ENCODE results near the gene ATXN2L. TPM values are rescaled to one million over a fixed set of nuclear protein-coding genes. Genes with fewer than 3 reads are reported as not detected.
A peak's percentile ranks its signal among the peaks of the same experiment; 100 is the strongest.

Gene ATXN2L
- total and polyA plus RNA-seq, 2 of the 13 experiments (the other 11 are each of a cell fraction or from before 2014, with no cell fraction given) = 40.8 to 55.1 TPM

GRCh38 chr16:28822520-28823290, at the start of gene ATXN2L (continued):
- peak; percentile 90 for TF ChIP-seq CREB1 (IDR thresholded peaks at IDR 0.05)
- peak; percentile 94 for TF ChIP-seq CREB1 (CRISPR knock-in tag; IDR thresholded peaks at IDR 0.05)
- no peak for TF ChIP-seq SUZ12 (IDR thresholded peaks at IDR 0.05; ENCODE audit: low read depth, low read length)
- no peak for TF ChIP-seq CENPX (CRISPR knock-in tag; IDR thresholded peaks at IDR 0.05)
- TF ChIP-seq, protein P1, sequence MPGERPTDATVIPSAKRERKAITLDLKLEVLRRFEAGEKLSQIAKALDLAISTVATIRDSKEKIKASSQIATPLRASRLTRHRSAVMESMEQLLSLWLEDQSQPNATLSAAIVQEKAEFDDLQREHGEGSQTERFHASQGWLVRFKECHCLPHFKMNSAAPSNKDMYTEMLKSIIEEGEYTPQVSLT (CRISPR knock-in tag; IDR thresholded peaks at IDR 0.05; ENCODE audit: borderline replicate concordance, low read depth) = no peak
- peak; percentile 85; the same call in 1 of the 2 replicates for TF ChIP-seq ARNT2 (CRISPR knock-in tag; IDR thresholded peaks at IDR 0.05; ENCODE audit: low read depth)
- TF ChIP-seq POGZ (CRISPR knock-in tag; IDR thresholded peaks at IDR 0.05) = peak; percentile 98
- peak; percentile 96; the same call in 1 of the 2 replicates for TF ChIP-seq ZSCAN12 (CRISPR knock-in tag; IDR thresholded peaks at IDR 0.05)
- TF ChIP-seq ZNF232 (CRISPR knock-in tag; IDR thresholded peaks at IDR 0.05; ENCODE audit: borderline replicate concordance) = peak; percentile 92; the same call in 1 of the 2 replicates
- TF ChIP-seq ZNF747 (CRISPR knock-in tag; IDR thresholded peaks at IDR 0.05; ENCODE audit: borderline replicate concordance) = peak; percentile 97
- 0 out of 2 replicates have a peak, but pooled peaks have one; percentile 61 for TF ChIP-seq SIX1 (CRISPR knock-in tag; IDR thresholded peaks at IDR 0.05; ENCODE audit: borderline replicate concordance)
- 0 out of 2 replicates have a peak, but pooled peaks have one; percentile 59 for TF ChIP-seq ZBTB3 (CRISPR knock-in tag; IDR thresholded peaks at IDR 0.05; ENCODE audit: borderline replicate concordance, low read depth)
- peak; percentile 80 for TF ChIP-seq YY1 (IDR thresholded peaks at IDR 0.05; ENCODE audit: insufficient read depth, insufficient replicate concordance, low read depth, low read length)
- TF ChIP-seq SOX5 (CRISPR knock-in tag; IDR thresholded peaks at IDR 0.05; ENCODE audit: borderline replicate concordance) = peak; percentile 65; the same call in 1 of the 2 replicates
- peak; percentile 94 for TF ChIP-seq PHF20 (CRISPR knock-in tag; IDR thresholded peaks at IDR 0.05)
- TF ChIP-seq EEA1 (CRISPR knock-in tag; IDR thresholded peaks at IDR 0.05; ENCODE audit: borderline replicate concordance) = no peak
- no peak for TF ChIP-seq ZNF180 (CRISPR knock-in tag; IDR thresholded peaks at IDR 0.05; ENCODE audit: borderline replicate concordance, low read depth)
- TF ChIP-seq ZNF468 (CRISPR knock-in tag; IDR thresholded peaks at IDR 0.05) = no peak
- no peak for TF ChIP-seq TCF12 (IDR thresholded peaks at IDR 0.05)
- TF ChIP-seq TCF12 (CRISPR knock-in tag; IDR thresholded peaks at IDR 0.05) = peak; percentile 76
- peak; percentile 82; the same call in 1 of the 2 replicates for TF ChIP-seq ZNF564 (CRISPR knock-in tag; IDR thresholded peaks at IDR 0.05)
- TF ChIP-seq RFX3 (CRISPR knock-in tag; IDR thresholded peaks at IDR 0.05) = no peak; the same call in 1 of the 2 replicates
- peak; percentile 43; the same call in 1 of the 2 replicates for TF ChIP-seq ZMYM2 (CRISPR knock-in tag; IDR thresholded peaks at IDR 0.05)
- no peak; the same call in 1 of the 2 replicates for TF ChIP-seq SATB2 (CRISPR knock-in tag; IDR thresholded peaks at IDR 0.05)
- TF ChIP-seq, protein P2, sequence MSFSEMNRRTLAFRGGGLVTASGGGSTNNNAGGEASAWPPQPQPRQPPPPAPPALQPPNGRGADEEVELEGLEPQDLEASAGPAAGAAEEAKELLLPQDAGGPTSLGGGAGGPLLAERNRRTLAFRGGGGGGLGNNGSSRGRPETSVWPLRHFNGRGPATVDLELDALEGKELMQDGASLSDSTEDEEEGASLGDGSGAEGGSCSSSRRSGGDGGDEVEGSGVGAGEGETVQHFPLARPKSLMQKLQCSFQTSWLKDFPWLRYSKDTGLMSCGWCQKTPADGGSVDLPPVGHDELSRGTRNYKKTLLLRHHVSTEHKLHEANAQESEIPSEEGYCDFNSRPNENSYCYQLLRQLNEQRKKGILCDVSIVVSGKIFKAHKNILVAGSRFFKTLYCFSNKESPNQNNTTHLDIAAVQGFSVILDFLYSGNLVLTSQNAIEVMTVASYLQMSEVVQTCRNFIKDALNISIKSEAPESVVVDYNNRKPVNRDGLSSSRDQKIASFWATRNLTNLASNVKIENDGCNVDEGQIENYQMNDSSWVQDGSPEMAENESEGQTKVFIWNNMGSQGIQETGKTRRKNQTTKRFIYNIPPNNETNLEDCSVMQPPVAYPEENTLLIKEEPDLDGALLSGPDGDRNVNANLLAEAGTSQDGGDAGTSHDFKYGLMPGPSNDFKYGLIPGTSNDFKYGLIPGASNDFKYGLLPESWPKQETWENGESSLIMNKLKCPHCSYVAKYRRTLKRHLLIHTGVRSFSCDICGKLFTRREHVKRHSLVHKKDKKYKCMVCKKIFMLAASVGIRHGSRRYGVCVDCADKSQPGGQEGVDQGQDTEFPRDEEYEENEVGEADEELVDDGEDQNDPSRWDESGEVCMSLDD (CRISPR knock-in tag; IDR thresholded peaks at IDR 0.05; ENCODE audit: borderline replicate concordance) = peak; percentile 54; the same call in 1 of the 2 replicates
- TF ChIP-seq ZNF704 (CRISPR knock-in tag; IDR thresholded peaks at IDR 0.05; ENCODE audit: borderline replicate concordance) = no peak
